ENCODE measurements around the gene LRRC75B. TPM values are rescaled to one million over a fixed set of nuclear protein-coding genes. Genes with fewer than 3 reads are reported as not detected.
"Not testable (repeated sequence)": the region's sequence is repeated elsewhere in the genome, so short reads cannot be mapped to it uniquely, and the experiment has no call there.

LRRC75B gene
- total RNA-seq, 2 experiments from 2014 or later, result 0.93 to 2.1 TPM

GRCh38 chr22:24609888-24610287 is 17.0 kb upstream of the LRRC75B start:
- H3K27me3 Mint-ChIP-seq; CTCF ChIA-PET; H3K9me3 Mint-ChIP-seq; H3K4me3 Mint-ChIP-seq; POLR2A ChIA-PET; H3K27ac Mint-ChIP-seq; DNase-seq; H3K36me3 Mint-ChIP-seq (ENCODE audit: low read depth): not testable (repeated sequence)
- peaks cover 24% of the 10 kb centered on the region for H3K4me1 Mint-ChIP-seq

- H3K4me3 Mint-ChIP-seq, result peak overlapping the region; percentile 97
- H3K27me3 Mint-ChIP-seq; H3K36me3 Mint-ChIP-seq (ENCODE audit: low read depth); DNase-seq; H3K9me3 Mint-ChIP-seq: not testable (repeated sequence)
- POLR2A ChIA-PET, result interaction anchor here (0.6 kb wide), 1 partner anchor 194 kb away, joined by 4 read pairs; no protein-coding TSS in a partner anchor
- CTCF ChIA-PET, result interaction anchor here (0.6 kb wide), 1 partner anchor 48 kb away, joined by 3 read pairs; no protein-coding TSS in a partner anchor
- peak overlapping the region; percentile 97 for H3K27ac Mint-ChIP-seq
- peaks cover 39% of the 10 kb centered on the region for H3K4me1 Mint-ChIP-seq
Observed at GRCh38 chr22:24608327-24608726, 15.5 kb upstream of the LRRC75B start.

GRCh38 chr22:24607429-24607983 is 14.6 kb upstream of the LRRC75B start:
- H3K27me3 Mint-ChIP-seq; H3K36me3 Mint-ChIP-seq (ENCODE audit: low read depth); H3K9me3 Mint-ChIP-seq: not testable (repeated sequence)
- ChIA-PET CTCF (interaction anchor here (0.6 kb wide), 1 partner anchor 11 kb away, joined by 3 read pairs; no protein-coding TSS in a partner anchor), POLR2A (interaction anchor here (0.7 to 1.0 kb wide), 2 partner anchors 48 to 53 kb away, joined by 4 read pairs; partner anchors contain the start of gene GUCD1)
- peak; percentile 79 for DNase-seq
- peak overlapping the region; percentile 97 for H3K27ac Mint-ChIP-seq
- peaks cover 43% of the 10 kb centered on the region for H3K4me1 Mint-ChIP-seq
- H3K4me3 Mint-ChIP-seq, result peak overlapping the region; percentile 97

GRCh38 chr22:24606340-24606739 is 13.5 kb upstream of the LRRC75B start:
- DNase-seq; H3K9me3 Mint-ChIP-seq; H3K27me3 Mint-ChIP-seq; H3K4me3 Mint-ChIP-seq; POLR2A ChIA-PET; CTCF ChIA-PET; H3K36me3 Mint-ChIP-seq (ENCODE audit: low read depth): not testable (repeated sequence)
- peak overlapping the region; percentile 63 for H3K27ac Mint-ChIP-seq
- peaks cover 55% of the 10 kb centered on the region for H3K4me1 Mint-ChIP-seq

- H3K27me3 Mint-ChIP-seq; H3K9me3 Mint-ChIP-seq; CTCF ChIA-PET; H3K36me3 Mint-ChIP-seq (ENCODE audit: low read depth): not testable (repeated sequence)
- H3K4me3 Mint-ChIP-seq, result peak overlapping the region; percentile 57
- POLR2A ChIA-PET, result interaction anchor here (1.0 kb wide), 1 partner anchor 49 kb away, joined by 3 read pairs; the partner anchor contains the start of gene GUCD1
- peak; percentile 43 for DNase-seq
- peaks cover 66% of the 10 kb centered on the region for H3K4me1 Mint-ChIP-seq
- H3K27ac Mint-ChIP-seq, result peak overlapping the region; percentile 86
Observed at GRCh38 chr22:24603770-24604629, 11.1 kb upstream of the LRRC75B start.

- H3K36me3 Mint-ChIP-seq (ENCODE audit: low read depth); DNase-seq; CTCF ChIA-PET; POLR2A ChIA-PET; H3K9me3 Mint-ChIP-seq; H3K27me3 Mint-ChIP-seq: not testable (repeated sequence)
- Mint-ChIP-seq H3K4me1 (peaks cover 57% of the 10 kb centered on the region), H3K4me3 (peak within 1 kb of the TSS; percentile 57), H3K27ac (peak within 1 kb of the TSS; percentile 86)
Observed at GRCh38 chr22:24602847-24603769, 10.2 kb upstream of the LRRC75B start, which contains the start of gene GGT1. GGT1 (plus strand) TSS chr22:24603193; CDS start chr22:24611082, 7,889 bp downstream.

GRCh38 chr22:24602105-24602749 is 9.4 kb upstream of the LRRC75B start:
- H3K27me3 Mint-ChIP-seq; H3K36me3 Mint-ChIP-seq (ENCODE audit: low read depth); H3K9me3 Mint-ChIP-seq; CTCF ChIA-PET; H3K4me3 Mint-ChIP-seq; DNase-seq: not testable (repeated sequence)
- POLR2A ChIA-PET, result interaction anchor here (0.7 to 1.5 kb wide), 2 partner anchors 9 to 49 kb away, joined by 4 to 5 read pairs; partner anchors contain the start of gene LRRC75B
- Mint-ChIP-seq H3K4me1 (peaks cover 51% of the 10 kb centered on the region), H3K27ac (peak overlapping the region; percentile 16)

- H3K27ac Mint-ChIP-seq, result peak overlapping the region; percentile 63
- H3K9me3 Mint-ChIP-seq, result no peaks in the 10 kb centered on the region
- peak; percentile 63 for DNase-seq
Observed at GRCh38 chr22:24601217-24602104, 8.6 kb upstream of the LRRC75B start.

GRCh38 chr22:24599958-24600715 is 7.3 kb upstream of the LRRC75B start:
- H3K9me3 Mint-ChIP-seq; H3K36me3 Mint-ChIP-seq (ENCODE audit: low read depth); CTCF ChIA-PET; H3K27me3 Mint-ChIP-seq; H3K27ac Mint-ChIP-seq; H3K4me3 Mint-ChIP-seq; DNase-seq: not testable (repeated sequence)
- H3K4me1 Mint-ChIP-seq, result peaks cover 46% of the 10 kb centered on the region
- POLR2A ChIA-PET, result interaction anchor here (2.3 kb wide), 1 partner anchor 45 kb away, joined by 6 read pairs; the partner anchor contains the start of gene GUCD1

More at GRCh38 chr22:24601217-24602104, 8.6 kb upstream of the LRRC75B start:
- Mint-ChIP-seq H3K4me1 (peaks cover 50% of the 10 kb centered on the region), H3K27me3 (no peaks in the 10 kb centered on the region), H3K36me3 (ENCODE audit: low read depth) (no peaks in the 10 kb centered on the region), H3K4me3 (no peak overlapping the region)
- ChIA-PET CTCF (interaction anchor here (0.5 kb wide), 1 partner anchor 455 kb away, joined by 3 read pairs; no protein-coding TSS in a partner anchor), POLR2A (interaction anchor here (0.7 to 2.3 kb wide), 3 partner anchors 9 to 48 kb away, joined by 4 to 6 read pairs (median 5); partner anchors contain the start of genes GUCD1 and LRRC75B)

GRCh38 chr22:24599514-24599913 is 6.6 kb upstream of the LRRC75B start:
- no peaks in the 10 kb centered on the region for H3K27me3 Mint-ChIP-seq
- H3K36me3 Mint-ChIP-seq (ENCODE audit: low read depth), result no peaks in the 10 kb centered on the region
- ChIA-PET POLR2A (interaction anchor here (2.3 kb wide), 1 partner anchor 44 kb away, joined by 6 read pairs; the partner anchor contains the start of gene GUCD1), CTCF (no interaction called here)
- no peak overlapping the region for H3K27ac Mint-ChIP-seq
- no peaks in the 10 kb centered on the region for H3K9me3 Mint-ChIP-seq
- no peak for DNase-seq
- H3K4me1 Mint-ChIP-seq, result peaks cover 43% of the 10 kb centered on the region
- H3K4me3 Mint-ChIP-seq, result no peak overlapping the region

- H3K27ac Mint-ChIP-seq; POLR2A ChIA-PET; H3K4me3 Mint-ChIP-seq; H3K9me3 Mint-ChIP-seq; H3K36me3 Mint-ChIP-seq (ENCODE audit: low read depth); DNase-seq; H3K27me3 Mint-ChIP-seq; CTCF ChIA-PET: not testable (repeated sequence)
- peaks cover 28% of the 10 kb centered on the region for H3K4me1 Mint-ChIP-seq
Observed at GRCh38 chr22:24597076-24597475, 4.2 kb upstream of the LRRC75B start.
